CD14-positive monocyte (primary cell): Measurements from ENCODE around the gene ACE. TPM values are rescaled to one million over a fixed set of nuclear protein-coding genes. Genes with fewer than 3 reads are reported as not detected.

Experiments used
- DNase-seq, 3 donors: peaks; one replicate each; pipeline ENCODE4 v3.0.0-alpha.2; 2011 to 2022
- H2AFZ ChIP-seq: 2 replicates; pipeline ENCODE4 v1.6.0; 2012; ENCODE audit warnings: mild to moderate bottlenecking, low read depth, low read length, inconsistent platforms; ENCODE audit not compliant: insufficient read depth, poor library complexity, severe bottlenecking
- H3K27ac ChIP-seq, 2 donors: 1 replicate in 1 of 2; 2 replicates in 1 of 2; pipeline ENCODE4 v1.5.1; 2012 to 2013; ENCODE audit warnings: low read length in 2 of 2, control low read depth in 1 of 2, inconsistent platforms in 1 of 2, low read depth in 1 of 2, mild to moderate bottlenecking in 1 of 2
- H3K27me3 ChIP-seq, 2 donors: one replicate each; pipeline versions ENCODE4 v1.6.0 to v1.6.1; 2011 to 2013; ENCODE audit warnings: low read length in 2 of 2; ENCODE audit not compliant: control insufficient read depth in 2 of 2, insufficient read depth in 2 of 2
- H3K36me3 ChIP-seq, 2 donors: replicated peaks in 1 of 2; 1 replicate in 1 of 2; 2 replicates in 1 of 2; pipeline versions ENCODE4 v1.5.1 to v1.6.1; 2012 to 2013; ENCODE audit warnings: low read length in 2 of 2, control low read depth in 1 of 2, inconsistent platforms in 1 of 2, mild to moderate bottlenecking in 1 of 2; ENCODE audit not compliant: insufficient read depth in 2 of 2, control insufficient read depth in 1 of 2
- H3K4me1 ChIP-seq, 2 donors: 1 replicate in 1 of 2; 2 replicates in 1 of 2; pipeline versions ENCODE4 v1.5.1 to v1.6.1; 2012 to 2013; ENCODE audit warnings: low read length in 2 of 2, control low read depth in 1 of 2, inconsistent platforms in 1 of 2, mild to moderate bottlenecking in 1 of 2, moderate library complexity in 1 of 2; ENCODE audit not compliant: insufficient read depth in 2 of 2, control insufficient read depth in 1 of 2
- H3K4me2 ChIP-seq: replicated peaks from 2 replicates; pipeline ENCODE3; 2012; ENCODE audit warnings: low read length, moderate library complexity, mild to moderate bottlenecking; ENCODE audit not compliant: poor library complexity, severe bottlenecking; ENCODE audit errors: extremely low read depth
- H3K4me3 ChIP-seq, 3 experiments: fragments of 200-600 bp in 1 of 3; sonication (generic) in 1 of 3; replicated peaks in 1 of 3; 1 replicate in 2 of 3; 2 replicates in 1 of 3; pipeline ENCODE4 v1.5.1; 2011 to 2013; ENCODE audit warnings: low read length in 3 of 3, mild to moderate bottlenecking in 3 of 3, control low read depth in 2 of 3, low read depth in 2 of 3, inconsistent platforms in 1 of 3, moderate library complexity in 1 of 3
- H3K79me2 ChIP-seq: 2 replicates; pipeline ENCODE4 v1.6.0; 2012; ENCODE audit warnings: mild to moderate bottlenecking, control low read depth, inconsistent platforms, low read length, moderate library complexity; ENCODE audit not compliant: insufficient read depth
- H3K9ac ChIP-seq: 2 replicates; pipeline ENCODE4 v1.6.0; 2017; ENCODE audit warnings: low read length, mild to moderate bottlenecking; ENCODE audit not compliant: insufficient read depth, poor library complexity, severe bottlenecking
- H3K9me3 ChIP-seq, 2 donors: replicated peaks in 1 of 2; 1 replicate in 1 of 2; 2 replicates in 1 of 2; pipeline versions ENCODE4 v1.5.1 to v1.6.1; 2012 to 2013; ENCODE audit warnings: low read length in 2 of 2, control low read depth in 1 of 2; ENCODE audit not compliant: control insufficient read depth in 1 of 2, insufficient read depth in 1 of 2
- H4K20me1 ChIP-seq: 2 replicates; pipeline ENCODE4 v1.6.0; 2012; ENCODE audit warnings: mild to moderate bottlenecking, low read length, control low read depth, moderate library complexity; ENCODE audit not compliant: insufficient read depth
- H3K27ac Mint-ChIP-seq, 7 donors: one replicate each; pipeline ENCODE4 v1.8.0; 2020; ENCODE audit warnings: mild to moderate bottlenecking in 7 of 7, mixed read lengths in 7 of 7, moderate library complexity in 6 of 7, inconsistent platforms in 2 of 7
- H3K27me3 Mint-ChIP-seq, 3 donors: one replicate each; pipeline ENCODE4 v1.8.0; 2021 to 2022; ENCODE audit warnings: low read depth in 3 of 3, mild to moderate bottlenecking in 3 of 3, mixed read lengths in 3 of 3, moderate library complexity in 3 of 3, inconsistent platforms in 1 of 3
- H3K36me3 Mint-ChIP-seq, 2 donors: one replicate each; pipeline ENCODE4 v1.8.0; 2020; ENCODE audit warnings: mixed read lengths in 2 of 2, inconsistent platforms in 1 of 2, mild to moderate bottlenecking in 1 of 2
- H3K4me1 Mint-ChIP-seq: one replicate; pipeline ENCODE4 v1.8.0; 2020; ENCODE audit warnings: mild to moderate bottlenecking, mixed read lengths
- H3K4me3 Mint-ChIP-seq, 2 donors: one replicate each; pipeline ENCODE4 v1.8.0; 2020; ENCODE audit warnings: mild to moderate bottlenecking in 2 of 2, mixed read lengths in 2 of 2, moderate library complexity in 1 of 2
- H3K9me3 Mint-ChIP-seq, 7 donors: one replicate each; pipeline ENCODE4 v1.8.0; 2020 to 2022; ENCODE audit warnings: mixed read lengths in 7 of 7, mild to moderate bottlenecking in 6 of 7, moderate library complexity in 6 of 7, inconsistent platforms in 2 of 7
- CTCF ChIP-seq: fragments of 200-600 bp; IDR thresholded peaks from one replicate; pipeline ENCODE4 v1.8.0; 2022; ENCODE audit warnings: antibody characterized with exemption, mild to moderate bottlenecking
- WGBS: methylation state at CpG from one replicate; pipeline ENCODE4 v1.1.5; 2013; ENCODE audit warnings: missing lambda C conversion rate; ENCODE audit not compliant: insufficient coverage; 5-methylcytosine and 5-hydroxymethylcytosine counted together
- intact Hi-C, 2 donors: fragments of 100-400 bp; cut with micrococcal nuclease; formaldehyde crosslinking; loops; one replicate each; pipeline versions ENCODE4 v1.15.0 to v1.15.1; 2023
- polyA plus RNA-seq, 3 donors: library from polyadenylated mRNA; depleted of rRNA in 1 of 3; unstranded in 2 of 3; stranded (reverse) in 1 of 3; fragments of 300-500 nt in 2 of 3; fragments of >200 nt in 1 of 3; fragmentation: Illumina TruSeq in 2 of 3; gene quantifications; 1 replicate in 2 of 3; 2 replicates in 1 of 3; pipeline ENCODE4 v1.2.3, GENCODE V29; 2012 to 2021

Gene ACE
- polyA plus RNA-seq, 3 donors = 0.55 TPM; not detected in 2

GRCh38 chr17:63495491-63495890 is 18.6 kb downstream of the ACE start:
- Histone ChIP-seq H3K27me3 (no peaks in the 10 kb centered on the region), H3K9me3 (no peaks in the 10 kb centered on the region), H3K4me2 (no peak overlapping the region), H3K9ac (no peak overlapping the region), H3K79me2 (no peaks in the 10 kb centered on the region), H3K36me3 (no peaks in the 10 kb centered on the region), H3K4me1 (no peaks in the 10 kb centered on the region), H2AFZ (no peak overlapping the region), H4K20me1 (no peaks in the 10 kb centered on the region), H3K27ac (no peak overlapping the region), H3K4me3 (no peak overlapping the region)
- Mint-ChIP-seq H3K36me3 (no peaks in the 10 kb centered on the region), H3K27ac (no peak overlapping the region), H3K9me3 (no peaks in the 10 kb centered on the region), H3K27me3 (peaks cover under 1 to 13% (median 6%) of the 10 kb centered on the region in 3 donors), H3K4me1 (peaks cover 12% of the 10 kb centered on the region), H3K4me3 (no peak overlapping the region)
- no peak for DNase-seq
- WGBS = 94% methylated on average over 6 of the region's 6 CpGs
- intact Hi-C loops = no loop called here
- TF ChIP-seq CTCF = no peak

- 93% methylated on average over 11 of the region's 12 CpGs for WGBS
- Histone ChIP-seq H3K27ac (no peak overlapping the region), H2AFZ (no peak overlapping the region), H3K27me3 (no peaks in the 10 kb centered on the region), H3K4me2 (no peak overlapping the region), H3K4me1 (no peaks in the 10 kb centered on the region), H3K36me3 (no peaks in the 10 kb centered on the region), H3K4me3 (no peak overlapping the region), H3K9ac (no peak overlapping the region), H4K20me1 (no peaks in the 10 kb centered on the region), H3K79me2 (no peaks in the 10 kb centered on the region), H3K9me3 (no peaks in the 10 kb centered on the region)
- TF ChIP-seq CTCF = no peak
- H3K27ac Mint-ChIP-seq = no peak overlapping the region
- no peaks in the 10 kb centered on the region for H3K36me3 Mint-ChIP-seq
- no peak for DNase-seq
- H3K4me1 Mint-ChIP-seq = peaks cover 16% of the 10 kb centered on the region
- H3K4me3 Mint-ChIP-seq = no peak overlapping the region
- no peaks in the 10 kb centered on the region for H3K9me3 Mint-ChIP-seq
- H3K27me3 Mint-ChIP-seq = peaks cover 6 to 11% (median 6%) of the 10 kb centered on the region in 3 donors
- intact Hi-C loops = no loop called here
These were observed 19.3 kb downstream of the ACE start for GRCh38 chr17:63496177-63496576.
